ENCODE measurements around the gene PLEKHM1. TPM values are rescaled to one million over a fixed set of nuclear protein-coding genes. Genes with fewer than 3 reads are reported as not detected.

The PLEKHM1 gene
- total RNA-seq, 1 donor from 2014 or later = 51.2 TPM

GRCh38 chr17:45427181-45427835 lies 63.2 kb downstream of the PLEKHM1 start:
- no peak for DNase-seq (ENCODE audit: low spot score)

DNA sequence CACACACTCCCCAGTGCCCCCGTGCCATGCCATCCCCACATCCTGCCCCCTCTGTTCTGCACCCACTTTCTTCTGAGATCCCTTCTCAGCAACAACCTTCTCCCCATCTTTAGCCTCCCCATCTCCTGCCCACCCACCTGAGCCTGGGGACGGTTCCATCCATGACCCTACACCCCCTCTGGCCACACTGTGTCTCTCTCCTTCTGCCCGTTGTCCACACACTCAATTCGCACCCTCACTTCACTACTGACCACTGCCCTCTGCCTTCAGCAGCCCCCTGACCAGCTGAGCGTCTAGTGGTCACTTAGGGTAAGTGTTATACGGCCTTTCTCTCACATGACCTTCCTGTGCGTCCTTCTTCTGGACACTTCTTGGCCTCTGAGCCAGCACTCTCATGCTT lies 64.0 kb downstream of the PLEKHM1 start:
- no peak for DNase-seq (ENCODE audit: low spot score)

DNA sequence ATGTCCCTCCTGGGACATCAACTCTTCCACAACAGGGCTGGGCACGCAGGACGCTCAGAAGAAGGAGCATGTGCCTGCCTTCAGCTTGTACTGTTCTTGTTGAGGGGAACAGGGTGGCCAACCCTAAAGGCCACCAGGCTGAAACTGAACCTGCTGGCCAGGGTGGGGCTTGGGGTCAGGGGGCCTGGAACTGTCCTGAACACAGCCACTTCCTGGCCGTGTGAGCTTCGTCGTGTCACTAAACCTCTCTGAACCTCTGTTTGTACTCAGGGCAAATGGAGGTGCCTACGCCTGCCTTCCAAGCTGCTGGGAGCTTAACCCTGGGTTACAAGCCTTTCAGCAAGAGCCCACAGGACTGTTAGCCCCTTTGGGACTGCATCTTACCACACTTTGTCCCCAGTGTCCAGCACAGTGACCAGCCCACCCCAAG lies 64.5 kb downstream of the PLEKHM1 start:
- no peak for DNase-seq (ENCODE audit: low spot score)

GRCh38 chr17:45425125-45425983 lies 65.2 kb downstream of the PLEKHM1 start:
- DNase-seq (ENCODE audit: low spot score) = no peak

- no peak for DNase-seq (ENCODE audit: low spot score)
Observed at GRCh38 chr17:45424769-45425124, 65.8 kb downstream of the PLEKHM1 start.

GRCh38 chr17:45423975-45424335 lies 66.6 kb downstream of the PLEKHM1 start:
- no peak for DNase-seq (ENCODE audit: low spot score)

DNA sequence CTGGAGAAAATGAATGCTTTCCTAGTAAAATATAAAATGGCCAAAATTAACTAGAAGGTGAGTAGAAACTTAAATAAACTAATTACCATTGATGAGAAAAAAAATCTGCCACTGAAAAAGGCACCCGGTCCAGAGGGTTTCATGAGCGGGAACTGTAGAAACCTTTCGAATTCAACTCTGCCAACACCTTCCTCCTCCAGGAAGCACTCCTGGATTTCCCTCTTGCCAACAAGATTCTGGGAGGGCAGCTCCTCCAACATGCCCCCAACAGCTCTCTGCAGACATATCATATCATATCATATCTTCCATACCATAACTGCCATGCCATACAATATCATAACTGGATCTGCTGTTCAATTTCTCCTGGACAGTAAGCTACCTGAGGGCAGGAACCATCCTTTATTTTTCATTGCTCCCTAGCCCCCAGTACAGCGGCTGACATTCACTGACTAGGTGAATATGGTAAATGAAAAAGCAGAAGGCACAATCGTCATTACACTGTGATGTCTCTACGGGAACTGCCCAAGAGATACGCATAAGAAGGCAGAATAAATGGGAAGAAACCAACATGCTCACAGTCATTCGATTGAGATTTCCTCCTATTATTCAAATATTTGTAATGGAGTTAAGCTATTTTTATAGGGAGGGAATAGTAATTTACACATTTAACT lies 67.1 kb downstream of the PLEKHM1 start:
- DNase-seq (ENCODE audit: low spot score) = no peak

- DNase-seq (ENCODE audit: low spot score) = no peak
Observed at GRCh38 chr17:45414990-45415881, 75.3 kb downstream of the PLEKHM1 start.

DNA sequence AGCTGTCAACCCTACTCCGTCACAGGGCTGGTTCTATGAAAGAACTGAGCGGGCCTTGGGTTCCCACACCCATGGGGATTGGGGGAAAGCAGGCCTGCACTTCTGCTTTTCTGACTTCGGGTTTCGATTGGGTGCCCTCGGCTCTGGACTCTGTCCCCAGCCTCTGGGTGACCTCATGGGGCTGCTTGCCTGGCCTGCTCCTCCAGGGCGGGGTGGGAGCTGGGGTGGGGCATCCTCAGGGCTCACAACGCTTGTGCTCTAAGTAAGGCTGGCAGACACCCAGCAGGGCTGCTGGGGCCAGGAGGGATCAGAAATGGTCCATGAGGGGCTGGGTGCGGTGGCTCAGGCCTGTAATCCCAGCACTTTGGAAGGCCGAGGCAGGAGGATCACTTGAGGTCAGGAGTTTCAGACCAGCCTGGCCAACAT lies 77.0 kb downstream of the PLEKHM1 start:
- no peak for DNase-seq (ENCODE audit: low spot score)

DNA sequence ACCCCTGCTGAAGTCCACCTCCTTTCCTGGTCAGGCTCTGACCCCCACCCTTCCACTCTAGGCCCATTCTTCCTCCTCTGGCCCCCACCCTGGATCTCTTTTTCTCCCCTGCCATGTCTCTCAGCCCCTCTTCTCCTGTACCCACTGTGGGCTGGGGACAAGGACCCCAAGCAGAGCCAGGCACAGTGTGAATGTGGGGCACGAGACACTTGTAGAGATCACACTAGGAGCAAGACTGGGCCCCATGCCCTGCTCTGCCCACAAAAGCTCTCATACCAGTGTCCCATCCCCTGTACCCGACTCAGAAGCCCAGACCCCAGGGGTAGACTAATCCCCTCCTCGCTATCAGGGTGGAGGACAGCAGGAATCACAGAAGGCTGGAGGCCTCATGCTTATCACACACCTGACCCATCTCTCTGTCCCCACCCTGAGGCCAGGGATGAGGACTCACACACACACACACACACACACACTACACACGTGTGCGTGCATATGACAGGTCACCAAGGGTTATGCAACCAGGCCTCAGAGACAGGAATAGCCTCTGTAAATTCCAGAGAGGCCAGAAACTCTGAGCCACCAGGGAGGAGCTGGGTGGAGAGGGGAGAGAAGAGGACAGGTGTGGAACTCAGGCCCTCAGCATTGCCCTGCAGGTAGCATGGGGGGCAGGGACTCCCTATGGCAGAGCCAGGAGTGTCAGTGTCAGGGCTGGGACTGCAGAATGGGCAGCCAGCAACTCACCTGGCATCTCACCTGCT lies 79.0 kb downstream of the PLEKHM1 start:
- DNase-seq (ENCODE audit: low spot score) = no peak

GRCh38 chr17:45410144-45411091 lies 80.1 kb downstream of the PLEKHM1 start:
- DNase-seq (ENCODE audit: low spot score) = no peak

- DNase-seq (ENCODE audit: low spot score) = no peak
Observed at GRCh38 chr17:45409659-45410076, 80.9 kb downstream of the PLEKHM1 start.

DNA sequence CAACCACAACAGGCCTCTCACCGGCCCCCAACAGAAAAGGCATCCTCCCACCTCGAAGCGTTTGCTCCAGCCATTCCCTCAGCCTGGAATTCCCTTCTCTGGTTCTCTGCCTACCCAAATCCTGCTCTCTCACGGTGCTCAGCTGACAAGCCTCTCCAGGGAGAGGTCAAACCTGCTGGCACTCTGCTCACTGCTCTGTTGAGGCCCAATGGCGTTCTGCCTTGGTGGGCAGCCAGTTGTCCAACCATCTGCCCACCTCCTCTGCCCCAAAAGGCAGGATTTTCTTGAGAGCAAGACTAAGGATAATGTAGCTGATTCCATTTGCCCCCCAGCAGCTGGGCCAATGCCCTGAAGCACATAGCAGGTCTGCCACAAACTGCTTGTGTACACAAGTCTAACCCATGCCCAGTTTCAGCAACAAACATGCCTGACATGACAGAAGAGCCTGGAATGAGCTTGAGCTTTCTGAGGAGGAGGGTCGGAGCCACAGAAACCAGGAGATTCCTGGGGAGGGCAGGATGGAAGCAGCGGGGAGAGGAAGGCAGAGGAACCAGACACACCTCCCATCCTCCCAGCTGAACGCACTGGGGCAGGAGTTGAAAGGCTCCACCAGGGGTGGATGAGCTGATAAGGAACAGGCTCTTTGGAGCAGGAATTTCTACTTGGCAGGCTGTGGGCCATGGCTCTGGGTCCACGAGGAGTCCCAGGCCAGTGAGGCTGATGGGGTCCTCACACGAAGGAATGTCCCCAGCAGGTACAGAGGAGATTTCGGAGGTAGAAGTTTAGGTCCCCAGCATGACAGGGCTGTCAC lies 81.7 kb downstream of the PLEKHM1 start:
- no peak for DNase-seq (ENCODE audit: low spot score)

- no peak for DNase-seq (ENCODE audit: low spot score)
Observed at GRCh38 chr17:45406107-45406506, 84.4 kb downstream of the PLEKHM1 start.

- DNase-seq (ENCODE audit: low spot score) = no peak
Observed at GRCh38 chr17:45405250-45406086, 85.1 kb downstream of the PLEKHM1 start.

DNA sequence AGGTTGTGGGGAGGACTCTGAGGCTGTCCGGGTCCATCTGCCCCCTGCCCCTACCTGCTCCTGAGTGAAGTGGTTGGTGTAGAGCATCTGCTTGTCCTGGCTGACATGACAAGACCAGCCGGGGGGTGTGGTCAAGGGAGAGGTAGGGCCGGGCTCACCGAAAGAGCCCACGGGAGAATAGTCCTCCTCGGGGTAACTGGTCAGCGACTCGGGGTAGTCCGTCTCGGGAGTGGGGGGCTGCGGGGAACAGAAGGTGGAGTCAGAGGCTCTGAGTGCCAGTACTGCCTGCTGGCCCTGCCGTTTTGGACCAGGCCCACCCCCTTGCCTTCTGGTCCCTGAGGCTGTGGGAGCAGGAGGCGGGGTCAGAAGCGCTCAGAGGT lies 85.7 kb downstream of the PLEKHM1 start:
- no peak for DNase-seq (ENCODE audit: low spot score)

DNA sequence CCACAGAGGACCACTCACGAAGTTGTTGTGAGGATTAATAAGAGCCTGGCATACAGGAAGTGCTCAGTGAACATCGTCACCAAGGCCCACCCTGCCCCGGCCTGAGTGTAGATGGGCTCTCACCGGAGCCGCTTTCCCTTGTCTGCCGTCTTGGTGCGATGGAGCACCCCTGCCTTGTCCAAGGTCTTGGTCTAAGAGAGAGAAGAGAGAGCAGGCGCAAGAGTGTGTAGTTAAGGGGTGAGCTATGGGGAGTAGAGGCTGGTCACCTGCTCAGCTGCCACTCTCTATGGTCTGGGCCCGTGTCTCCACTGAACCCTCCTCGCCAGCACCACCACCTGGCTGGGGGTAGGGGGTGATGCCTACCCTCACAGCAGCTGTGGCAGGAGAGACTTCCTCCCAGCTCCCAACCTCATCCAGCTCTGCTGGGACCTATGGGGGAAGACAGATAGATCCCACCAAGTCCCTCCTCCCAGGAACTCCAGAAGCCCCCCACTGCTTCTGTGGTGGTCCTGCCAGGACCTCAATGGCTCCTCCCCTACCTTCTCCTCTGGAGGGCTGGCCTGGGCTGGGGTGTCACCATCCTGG lies 86.5 kb downstream of the PLEKHM1 start:
- no peak for DNase-seq (ENCODE audit: low spot score)
